22Rv1 (cell line): ENCODE data around the gene MAP3K6.
"Not testable (repeated sequence)": the region's sequence is repeated elsewhere in the genome, so short reads cannot be mapped to it uniquely, and the experiment has no call there.

ENCODE experiments used
- H3K27ac ChIP-seq: fragments of 450-650 bp; 2 replicates; pipeline ENCODE4 v1.5.1; 2017
- ZFX ChIP-seq: fragments of 450-650 bp; IDR thresholded peaks from 2 replicates; pipeline ENCODE4 v1.6.1; 2017; ENCODE audit warnings: antibody characterized with exemption, borderline replicate concordance
- TF ChIP-seq, protein P1 (sequence below): fragments of 450-650 bp; IDR thresholded peaks from 2 replicates; pipeline ENCODE4 v1.5.1; 2017; ENCODE audit warnings: mild to moderate bottlenecking

Gene MAP3K6

DNA sequence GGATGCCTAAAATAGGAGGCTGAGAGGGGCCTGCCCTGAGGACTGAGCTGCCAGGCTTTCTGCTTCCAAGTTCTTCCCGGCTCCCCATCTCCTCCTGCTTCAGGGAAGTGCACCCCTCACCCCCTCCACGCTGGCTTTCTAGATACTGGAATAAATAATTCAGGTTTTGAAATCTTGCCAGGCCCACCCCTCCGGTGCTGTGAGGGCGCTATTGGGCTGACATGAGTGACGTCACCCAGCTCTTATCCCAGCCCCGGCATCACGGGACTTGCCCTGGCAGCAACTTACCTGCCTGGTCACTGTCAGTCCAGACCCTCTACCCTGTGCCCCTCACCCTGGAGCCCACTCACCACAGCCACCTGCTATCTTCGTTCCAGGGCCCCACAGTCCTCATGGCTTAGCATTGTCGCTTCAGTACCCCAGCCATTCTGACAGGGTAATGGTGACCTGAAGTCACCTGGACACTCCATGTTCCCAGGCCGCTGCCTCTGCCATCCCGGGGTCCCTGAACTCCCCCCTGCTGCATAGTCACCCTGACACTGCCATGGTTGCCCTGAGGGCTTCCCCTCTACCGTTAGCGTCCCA lies 24.8 kb upstream of the MAP3K6 start:
- H3K27ac ChIP-seq, result peak overlapping the region; percentile 46; the same call in 1 of the 2 replicates

DNA sequence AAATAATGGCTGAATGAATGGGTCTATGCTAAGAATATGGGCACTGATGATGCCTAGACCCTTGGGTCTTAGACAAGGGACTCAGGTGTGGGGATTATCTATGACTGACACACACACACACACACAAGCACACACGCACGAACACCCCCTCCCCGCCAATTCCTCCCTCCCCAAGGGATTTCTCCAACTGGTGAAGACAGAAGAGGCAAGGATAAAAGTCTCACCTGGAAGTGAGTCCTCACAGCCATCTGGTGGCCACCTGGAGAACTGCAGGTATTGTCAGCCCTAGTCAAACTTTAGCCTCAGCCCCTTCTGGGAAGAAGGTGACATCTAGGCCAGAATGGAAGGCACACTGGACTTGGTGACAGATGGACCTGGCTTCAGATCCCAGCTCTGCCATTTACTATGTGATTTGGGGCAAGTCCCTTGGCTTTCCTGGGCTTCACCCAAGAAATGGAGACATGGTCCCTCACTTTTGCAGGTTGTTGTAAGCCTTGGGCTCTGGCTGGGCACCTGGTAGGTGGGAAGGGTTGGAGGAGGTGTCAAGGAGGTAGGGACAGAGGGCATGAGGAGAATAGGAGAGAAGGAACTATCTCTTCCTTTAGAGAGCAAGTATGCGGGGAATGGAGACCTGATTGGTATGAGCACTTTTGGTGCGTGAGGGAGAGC lies 21.7 kb upstream of the MAP3K6 start:
- H3K27ac ChIP-seq, result no peak overlapping the region
- TF ChIP-seq ZFX, result no peak
- TF ChIP-seq, protein P1, sequence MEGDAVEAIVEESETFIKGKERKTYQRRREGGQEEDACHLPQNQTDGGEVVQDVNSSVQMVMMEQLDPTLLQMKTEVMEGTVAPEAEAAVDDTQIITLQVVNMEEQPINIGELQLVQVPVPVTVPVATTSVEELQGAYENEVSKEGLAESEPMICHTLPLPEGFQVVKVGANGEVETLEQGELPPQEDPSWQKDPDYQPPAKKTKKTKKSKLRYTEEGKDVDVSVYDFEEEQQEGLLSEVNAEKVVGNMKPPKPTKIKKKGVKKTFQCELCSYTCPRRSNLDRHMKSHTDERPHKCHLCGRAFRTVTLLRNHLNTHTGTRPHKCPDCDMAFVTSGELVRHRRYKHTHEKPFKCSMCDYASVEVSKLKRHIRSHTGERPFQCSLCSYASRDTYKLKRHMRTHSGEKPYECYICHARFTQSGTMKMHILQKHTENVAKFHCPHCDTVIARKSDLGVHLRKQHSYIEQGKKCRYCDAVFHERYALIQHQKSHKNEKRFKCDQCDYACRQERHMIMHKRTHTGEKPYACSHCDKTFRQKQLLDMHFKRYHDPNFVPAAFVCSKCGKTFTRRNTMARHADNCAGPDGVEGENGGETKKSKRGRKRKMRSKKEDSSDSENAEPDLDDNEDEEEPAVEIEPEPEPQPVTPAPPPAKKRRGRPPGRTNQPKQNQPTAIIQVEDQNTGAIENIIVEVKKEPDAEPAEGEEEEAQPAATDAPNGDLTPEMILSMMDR, result peak; percentile 89

More for the DNA sequence above, 24.8 kb upstream of the MAP3K6 start:
- no peak for TF ChIP-seq ZFX
- TF ChIP-seq, protein P1, result no peak

DNA sequence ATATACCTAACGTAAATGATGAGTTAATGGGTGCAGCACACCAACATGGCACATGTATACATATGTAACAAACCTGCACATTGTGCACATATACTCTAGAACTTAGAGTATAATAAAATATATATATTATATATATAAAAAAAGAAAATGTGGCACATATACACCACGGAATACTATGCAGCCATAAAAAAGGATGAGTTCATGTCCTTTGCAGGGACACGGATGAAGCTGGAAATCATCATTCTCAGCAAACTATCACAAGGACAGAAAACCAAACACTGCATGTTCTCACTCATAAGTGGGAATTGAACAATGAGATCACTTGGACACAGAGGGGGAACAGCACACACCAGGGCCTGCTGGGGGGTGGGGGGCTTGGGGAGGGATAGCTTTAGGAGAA lies 18.0 kb upstream of the MAP3K6 start:
- not testable (repeated sequence) for H3K27ac ChIP-seq

DNA sequence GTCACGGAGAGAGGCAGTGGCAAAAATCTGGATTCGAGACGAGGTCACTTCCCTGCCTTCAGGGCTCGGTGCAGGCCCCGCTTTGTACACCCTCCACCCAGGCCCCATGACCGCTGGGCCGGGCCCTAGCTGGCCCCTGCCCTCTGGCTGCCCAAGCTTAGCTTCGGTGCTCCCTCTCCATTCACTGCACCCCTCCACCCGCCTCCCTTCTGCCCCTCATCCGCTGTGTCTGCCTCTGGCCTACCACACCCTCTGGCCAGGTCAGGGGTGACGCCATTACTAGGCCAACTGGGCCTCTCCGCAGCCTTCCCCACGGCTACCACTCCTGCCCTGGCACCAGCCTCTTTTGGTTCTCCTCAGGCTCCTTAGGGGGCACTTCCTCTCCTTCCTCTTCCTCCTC lies 16.9 kb upstream of the MAP3K6 start:
- TF ChIP-seq, protein P1, result no peak
- TF ChIP-seq ZFX, result no peak
- H3K27ac ChIP-seq, result no peak overlapping the region

DNA sequence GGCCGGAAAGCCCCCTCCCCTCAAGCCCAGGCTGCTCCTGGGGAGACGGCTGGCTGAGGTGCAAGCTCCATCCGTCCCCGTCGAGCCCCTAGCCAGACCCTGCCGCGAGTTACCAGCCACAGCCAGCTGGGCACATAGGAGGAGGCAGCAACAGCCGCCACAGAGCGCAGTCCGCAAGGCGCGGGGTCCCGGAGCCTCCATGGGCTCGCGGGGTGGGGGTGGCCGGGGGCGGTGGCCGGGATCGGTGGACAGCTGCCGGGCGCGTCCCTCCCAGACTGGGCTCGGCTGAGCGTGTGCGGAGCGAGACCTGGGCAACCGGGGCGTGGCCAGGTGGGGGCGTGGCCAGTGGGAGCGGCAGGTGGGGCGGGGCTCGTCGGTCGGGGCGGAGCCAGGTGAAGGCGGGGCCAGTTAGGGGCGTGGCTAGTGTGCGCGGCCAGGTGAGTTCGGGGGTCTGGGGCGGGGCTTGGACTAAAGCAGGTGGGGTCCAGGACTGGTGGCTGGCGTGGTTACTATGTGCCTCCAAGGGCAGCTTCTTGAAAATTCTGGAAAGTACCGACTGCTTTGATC lies 16.4 kb upstream of the MAP3K6 start, which contains the start of gene CD164L2:
Gene CD164L2 (minus strand): TSS at position 295 of the 567 bp plus-strand sequence. CDS start 94 bp downstream, at position 201.
- no peak within 1 kb of the TSS for H3K27ac ChIP-seq
- TF ChIP-seq, protein P1, result no peak
- no peak for TF ChIP-seq ZFX

DNA sequence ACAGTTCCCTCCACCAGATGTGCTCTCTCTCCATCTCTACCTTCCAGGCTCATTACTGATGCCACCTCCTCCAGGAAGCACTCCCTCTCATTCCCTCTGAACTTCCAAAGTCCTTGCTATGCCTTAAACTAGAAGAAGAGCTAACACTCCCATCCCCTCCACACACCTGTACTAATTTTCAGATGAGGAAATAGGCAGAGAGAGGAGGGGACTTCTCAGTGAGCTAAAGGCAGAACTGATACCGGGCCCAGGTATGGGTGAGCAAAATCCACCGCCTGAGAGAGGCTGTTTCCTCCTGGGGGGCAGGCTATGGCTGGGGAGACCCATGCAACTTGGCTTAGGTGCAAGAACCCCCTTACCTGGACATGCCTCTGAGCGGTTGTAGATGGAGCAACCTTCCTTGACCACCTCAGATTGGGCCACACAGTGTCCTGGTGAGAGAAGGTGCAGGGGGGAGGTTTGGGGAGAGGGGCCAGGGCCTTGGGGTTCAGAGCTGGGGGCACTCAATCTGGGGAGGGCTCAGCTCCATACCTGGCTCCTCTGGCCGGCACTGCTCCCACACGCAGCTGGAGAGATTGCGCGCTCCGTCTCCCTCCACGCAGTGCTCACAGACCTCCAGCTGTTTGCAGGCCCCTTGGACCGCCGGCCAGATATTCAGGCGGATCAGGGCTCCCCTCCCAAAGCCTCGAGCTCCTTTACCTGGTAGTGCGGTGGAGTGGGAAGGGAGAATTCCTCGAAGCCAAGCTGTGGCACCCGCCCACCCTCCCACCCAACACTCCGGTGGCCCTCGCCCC lies 15.4 kb upstream of the MAP3K6 start:
- H3K27ac ChIP-seq, result no peak overlapping the region
- TF ChIP-seq, protein P1, result no peak
- TF ChIP-seq ZFX, result no peak

DNA sequence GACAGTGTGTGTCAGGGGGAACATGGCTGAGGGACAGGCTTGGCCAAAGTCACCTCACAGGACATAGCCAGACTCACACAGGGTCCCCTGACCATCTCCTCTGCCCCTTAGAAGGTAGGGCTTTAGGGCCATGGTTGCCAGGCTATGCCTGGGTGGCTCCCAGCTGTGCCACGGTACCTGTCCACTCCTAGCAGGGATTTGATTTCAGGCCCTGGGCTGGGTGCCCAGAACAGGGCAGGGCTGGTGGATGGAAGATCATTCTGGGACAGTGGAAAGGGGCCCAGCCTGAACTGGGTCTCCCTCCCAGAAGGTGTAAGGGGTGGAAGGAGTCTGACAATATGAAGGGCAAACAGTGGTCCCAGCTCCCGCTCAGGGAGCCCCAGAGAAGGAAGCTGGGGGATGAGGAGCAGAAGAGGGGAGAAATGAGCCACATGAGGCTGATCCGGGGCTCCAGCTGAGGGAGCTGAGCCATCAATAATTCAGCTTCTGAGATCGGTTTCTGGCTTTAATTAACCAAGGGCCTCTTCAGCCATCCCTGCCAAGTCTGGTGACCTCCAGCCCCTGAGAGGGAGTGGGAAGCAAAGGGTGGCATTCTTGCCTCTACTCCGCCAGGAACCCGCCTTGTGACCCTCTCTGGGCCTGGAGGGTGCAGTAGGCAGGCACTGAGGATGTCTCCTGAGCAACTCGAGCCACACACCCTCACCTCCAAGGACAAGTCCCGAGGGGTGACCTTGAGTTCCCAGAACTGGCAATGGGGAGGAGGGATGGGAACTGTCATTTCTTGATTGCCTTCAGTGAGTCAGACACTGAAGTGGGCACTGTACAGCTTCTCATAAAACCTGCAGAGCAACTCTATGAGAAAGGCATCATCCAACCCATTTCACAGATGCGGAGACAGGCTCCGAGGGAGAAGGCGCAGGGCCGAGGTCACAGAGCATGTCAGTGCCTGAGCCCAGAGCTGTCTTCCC lies 14.3 kb upstream of the MAP3K6 start:
- H3K27ac ChIP-seq, result no peak overlapping the region
- no peak for TF ChIP-seq ZFX
- TF ChIP-seq, protein P1, result no peak
